SU-DHL-6 (cell line): ENCODE measurements around the gene GEMIN8.

Source experiments
- CTCF ChIP-seq: fragments of 200-600 bp; sonication (generic); IDR thresholded peaks from one replicate; pipeline ENCODE4 v1.5.1; 2017; ENCODE audit warnings: antibody characterized with exemption, mild to moderate bottlenecking, low read length, moderate library complexity; ENCODE audit not compliant: insufficient read depth, poor library complexity, severe bottlenecking
- EZH2phosphoT487 ChIP-seq: fragments of 200-600 bp; sonication (generic), shearing (Covaris generic); conservative IDR thresholded peaks from 2 replicates; pipeline ENCODE4 v1.6.1; 2018; ENCODE audit warnings: mild to moderate bottlenecking, antibody characterized with exemption, low read length, moderate library complexity, mixed read lengths

- TF ChIP-seq CTCF (no peak), EZH2phosphoT487 (no peak)
These were observed 23.2 kb downstream of the GEMIN8 start for GRCh38 chrX:14006540-14006939.
